ENCODE measurements around the gene PDE10A.

PDE10A gene

DNA sequence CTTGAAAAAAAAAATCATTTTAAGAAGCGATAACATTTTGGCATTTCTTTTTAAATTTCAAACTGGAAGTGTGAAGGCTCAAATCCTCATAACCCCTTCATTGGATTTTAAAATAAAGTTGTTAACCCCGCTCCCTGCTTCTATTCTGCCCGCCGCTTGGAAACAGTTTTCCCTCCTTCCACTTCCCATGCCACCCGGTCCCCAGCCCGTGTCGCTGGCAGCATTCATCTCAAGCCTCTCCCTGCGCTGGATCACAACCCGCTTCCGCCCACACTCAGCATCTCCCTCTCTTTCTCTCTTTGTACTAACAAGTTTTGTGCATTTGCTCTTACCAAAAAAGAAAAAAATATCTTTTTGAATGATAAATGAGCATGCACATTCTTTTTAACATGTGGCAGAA, 15.4 kb upstream of the PDE10A start:
- no peak for DNase-seq (ENCODE audit: low read depth in 2 of 2)

DNA sequence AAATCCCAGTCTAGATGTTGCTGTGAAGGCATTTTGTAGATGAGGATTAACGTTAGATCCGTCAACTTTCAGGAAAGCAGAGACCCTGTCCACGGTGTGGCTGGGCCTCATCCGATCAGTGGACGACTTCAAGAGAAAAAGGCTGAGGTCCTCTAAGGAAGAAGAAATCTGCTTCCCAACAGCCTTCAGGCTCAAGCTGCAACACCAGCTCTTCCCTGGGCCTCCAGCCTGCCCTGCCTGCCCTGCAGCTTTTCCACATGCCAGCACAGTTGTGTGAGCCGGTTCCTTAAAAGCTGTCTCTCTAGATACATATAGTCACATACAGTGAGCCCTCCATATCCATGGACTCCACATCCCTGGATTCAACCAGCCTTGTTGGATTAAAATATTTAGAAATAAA, 14.1 kb upstream of the PDE10A start:
- DNase-seq (ENCODE audit: low read depth in 2 of 2) = no peak

DNA sequence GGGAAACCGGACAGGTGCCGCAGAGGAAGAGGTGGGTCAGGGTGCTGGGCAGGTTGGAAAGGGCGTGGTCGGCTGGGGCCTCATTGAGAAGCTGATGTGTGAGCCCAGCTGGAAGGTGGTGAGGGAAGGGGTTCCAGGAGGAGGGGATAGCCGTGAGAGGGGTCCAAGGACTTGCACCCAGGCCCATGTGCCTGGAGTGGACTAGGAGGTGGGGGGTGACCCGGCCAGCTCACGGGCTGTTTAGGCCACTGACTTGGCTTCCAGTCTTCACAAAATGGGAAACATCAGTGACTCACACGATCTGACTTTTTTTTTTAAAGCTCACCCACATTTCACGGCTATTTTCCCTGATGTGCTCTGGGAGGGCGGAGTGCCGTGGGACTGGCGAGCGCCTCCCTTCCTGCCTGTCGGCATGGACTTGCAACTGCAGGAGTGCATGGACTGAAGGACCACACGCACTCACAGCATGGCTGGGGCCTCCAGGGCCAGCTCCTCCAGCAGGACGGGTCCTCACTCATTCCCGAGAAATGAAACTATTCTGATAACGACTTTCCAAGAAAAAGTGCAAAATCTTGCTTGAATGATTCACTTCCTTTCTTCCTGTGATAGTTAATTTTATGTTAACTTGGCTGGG, 13.5 kb upstream of the PDE10A start:
- DNase-seq (ENCODE audit: low read depth in 2 of 2) = no peak

DNA sequence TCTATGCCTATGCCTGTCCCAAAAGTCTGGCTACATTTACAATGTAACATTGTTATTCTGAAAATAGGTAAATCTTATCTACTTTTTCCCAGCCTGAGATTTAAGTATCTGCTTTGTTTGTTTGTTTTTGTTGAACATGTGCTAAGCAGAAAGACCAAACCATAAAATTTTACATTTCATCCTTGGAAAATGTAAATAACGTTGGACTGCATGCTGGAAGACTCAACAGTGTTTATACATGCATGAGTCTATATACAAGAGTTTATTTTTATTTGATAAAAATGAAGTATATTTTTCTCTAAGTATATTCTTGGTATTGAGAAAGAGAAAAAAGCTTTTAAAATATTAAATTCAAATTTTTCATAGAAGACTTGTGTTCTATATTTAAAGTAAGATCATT, 12.1 kb upstream of the PDE10A start:
- DNase-seq (ENCODE audit: low read depth in 2 of 2) = no peak

DNA sequence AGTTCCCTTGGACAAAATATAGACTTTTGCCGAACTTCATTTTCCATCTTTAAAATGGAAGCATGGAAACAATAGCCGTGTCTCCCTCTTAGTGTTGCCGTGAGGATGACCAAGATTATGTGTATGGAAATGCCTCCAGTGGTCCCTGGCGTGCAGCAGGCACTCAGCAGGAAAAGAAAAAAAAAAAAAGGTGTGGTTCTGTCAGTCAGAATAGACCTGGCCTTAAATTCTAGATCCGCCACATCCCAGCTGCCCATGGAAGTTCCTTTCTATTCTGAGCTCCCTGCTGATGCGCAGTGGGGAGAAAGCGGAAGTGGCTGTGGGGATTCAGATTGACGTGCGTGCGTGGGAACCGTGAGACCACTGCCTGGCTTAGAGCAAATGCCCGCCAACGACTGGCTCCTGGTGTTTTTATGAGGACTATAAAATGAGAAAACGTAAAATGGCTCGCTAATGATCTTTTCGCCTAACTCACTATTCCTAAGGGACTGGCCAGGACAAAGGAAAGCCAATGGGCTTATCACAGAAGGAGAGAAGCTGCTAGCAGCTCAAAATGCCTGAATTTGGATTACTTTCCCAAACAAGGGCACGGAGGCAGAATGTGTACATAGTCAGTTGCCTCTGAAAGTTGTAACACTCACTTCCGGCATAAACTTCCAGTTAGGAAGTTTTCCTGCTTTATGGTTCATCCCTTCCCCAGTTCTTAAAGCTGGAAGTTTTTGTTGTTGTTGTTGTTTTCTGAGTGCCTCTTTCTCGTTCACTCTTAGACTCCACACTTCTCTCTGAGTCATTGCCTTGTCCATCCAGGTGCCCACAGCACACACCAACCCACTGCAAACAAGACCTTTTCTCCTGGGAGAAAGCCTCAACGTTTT, 11.4 kb upstream of the PDE10A start:
- DNase-seq (ENCODE audit: low read depth in 2 of 2) = no peak

DNA sequence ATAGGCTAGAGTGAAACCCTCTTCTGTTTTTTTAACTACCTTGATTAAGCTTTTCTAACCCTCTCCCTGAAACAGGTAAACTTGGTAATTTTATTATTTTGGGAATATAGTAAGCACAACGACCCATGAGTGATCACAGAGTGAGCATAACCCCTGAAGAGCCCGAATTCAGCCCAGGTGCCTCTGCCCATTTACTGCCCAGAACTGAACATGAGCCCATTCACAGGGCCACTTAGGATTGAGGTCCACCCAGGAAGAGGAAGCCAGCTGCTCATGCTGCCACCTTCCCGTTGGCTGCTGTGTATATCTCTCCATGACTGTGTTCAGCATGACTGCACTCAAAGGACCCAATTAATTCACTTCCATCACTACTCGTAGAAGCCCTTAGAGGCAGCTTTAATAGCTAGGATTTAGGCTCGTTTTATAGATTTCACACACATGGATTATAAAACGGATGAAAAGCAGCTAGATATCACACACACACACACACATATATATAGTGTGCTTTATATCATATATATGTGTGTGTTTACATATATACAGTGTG, 8.3 kb upstream of the PDE10A start:
- DNase-seq (ENCODE audit: low read depth in 2 of 2) = no peak

DNA sequence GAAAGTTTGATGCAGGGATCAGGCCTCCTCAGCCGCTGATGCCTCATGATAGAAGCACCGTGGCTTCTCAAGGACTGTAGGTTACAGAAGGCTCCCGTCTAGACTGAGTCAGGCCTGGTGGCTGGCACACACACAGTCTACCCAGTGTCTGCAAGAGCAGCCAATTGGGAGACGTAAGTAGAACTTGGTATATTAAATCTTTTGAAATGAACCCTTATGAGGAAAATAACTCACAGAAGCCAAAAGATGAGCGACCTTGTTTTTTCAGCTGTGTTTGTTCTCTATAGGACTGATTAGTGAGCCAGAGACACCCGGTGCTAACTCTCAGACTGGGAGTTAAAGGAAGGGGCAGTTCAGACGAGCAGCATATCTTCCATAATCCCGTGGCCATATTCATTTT, 5.9 kb upstream of the PDE10A start:
- DNase-seq (ENCODE audit: low read depth in 2 of 2) = no peak

DNA sequence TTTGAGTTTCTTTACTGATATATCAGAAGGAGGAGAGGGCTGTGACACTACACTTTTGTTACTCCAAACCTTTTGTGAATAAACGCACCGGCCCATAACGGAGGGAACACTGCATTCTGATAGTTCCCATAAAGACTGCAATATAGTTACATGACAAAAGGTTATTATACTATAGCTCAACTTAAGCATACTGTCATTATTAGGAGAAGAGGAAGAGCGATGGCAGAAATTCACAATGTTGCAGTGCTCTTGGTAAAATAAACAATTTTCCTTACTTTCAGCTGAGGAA, 2.3 kb upstream of the PDE10A start:
- DNase-seq (ENCODE audit: low read depth in 2 of 2) = no peak

DNA sequence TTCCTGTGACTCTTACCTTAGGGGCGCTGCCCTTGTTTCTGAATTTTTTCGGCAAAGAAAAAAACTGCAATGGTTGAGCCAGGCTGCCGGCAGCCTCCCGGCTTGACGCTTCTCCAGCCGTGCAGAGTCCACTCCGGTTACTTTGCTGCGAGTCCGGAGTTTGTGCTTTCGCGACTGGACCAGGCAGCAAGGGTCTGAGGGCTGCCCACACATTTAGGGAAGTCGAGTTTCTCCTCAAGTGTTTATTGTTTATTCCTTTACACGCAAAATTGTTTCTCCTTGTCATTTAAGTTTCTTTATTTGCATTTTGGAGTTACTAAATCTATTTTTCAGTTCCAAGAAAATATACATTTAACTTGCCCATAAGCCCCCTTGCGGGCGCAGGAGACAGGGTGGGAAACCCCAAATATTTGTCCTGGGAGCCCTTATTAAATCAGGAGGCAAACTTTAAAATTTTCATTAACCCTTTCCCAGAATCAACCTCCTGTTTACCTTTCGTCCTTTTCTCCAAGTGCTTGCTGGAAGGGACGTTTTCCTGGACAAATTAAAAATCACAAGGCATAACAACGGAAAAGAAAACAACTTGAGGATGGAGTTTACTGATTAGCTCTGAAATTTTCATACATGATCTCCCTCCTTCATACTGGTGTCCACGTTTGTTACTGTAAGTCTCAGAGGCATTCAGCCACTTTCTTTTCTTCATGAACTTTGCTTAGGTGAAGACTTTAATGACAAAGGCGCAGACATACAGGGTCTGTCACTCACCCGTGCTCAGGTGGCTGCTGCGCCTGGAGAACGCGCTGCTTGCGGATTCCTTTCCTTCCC, 1.7 kb upstream of the PDE10A start:
- DNase-seq (ENCODE audit: low read depth in 2 of 2) = no peak

DNA sequence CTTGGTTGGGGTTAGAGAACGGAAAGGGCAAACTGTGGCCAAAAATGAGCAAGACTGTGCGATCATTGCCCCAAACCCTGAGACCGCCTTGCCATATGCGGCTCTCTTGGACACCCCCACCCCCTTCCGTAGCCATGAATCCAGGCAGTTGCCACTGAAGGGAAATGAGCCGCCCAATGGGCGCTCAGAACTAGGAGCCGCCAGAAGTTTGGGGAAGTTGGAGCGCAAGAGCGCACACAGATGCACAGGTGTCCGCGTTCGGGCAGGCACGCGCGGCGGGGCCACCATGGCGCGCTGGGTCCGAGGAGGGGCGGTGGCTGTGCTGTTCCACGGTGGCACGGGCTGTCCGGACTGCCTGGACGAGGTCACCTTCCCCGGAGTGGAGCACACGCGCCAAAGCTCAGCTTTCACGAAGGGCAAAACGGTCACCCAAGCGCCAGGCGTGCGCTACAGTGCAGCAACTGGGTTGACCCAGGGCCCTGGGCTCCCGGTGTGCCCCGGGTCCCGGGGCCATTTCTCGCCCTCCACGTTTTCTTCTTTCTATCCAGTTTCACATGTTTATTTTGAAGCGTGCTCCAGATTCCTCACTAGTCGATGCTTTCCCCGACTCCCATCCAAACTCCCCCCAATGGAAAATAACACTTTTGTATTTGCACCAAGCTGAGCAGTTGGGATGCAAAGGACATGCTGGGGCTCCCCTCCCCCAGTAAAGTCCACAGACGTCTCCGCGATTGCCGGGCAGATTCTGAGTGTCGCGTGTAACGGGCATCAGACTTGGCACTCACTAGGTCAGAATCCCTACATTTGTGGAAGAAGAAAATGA, 906 bp upstream of the PDE10A start:
- DNase-seq (ENCODE audit: low read depth in 2 of 2) = no peak

DNA sequence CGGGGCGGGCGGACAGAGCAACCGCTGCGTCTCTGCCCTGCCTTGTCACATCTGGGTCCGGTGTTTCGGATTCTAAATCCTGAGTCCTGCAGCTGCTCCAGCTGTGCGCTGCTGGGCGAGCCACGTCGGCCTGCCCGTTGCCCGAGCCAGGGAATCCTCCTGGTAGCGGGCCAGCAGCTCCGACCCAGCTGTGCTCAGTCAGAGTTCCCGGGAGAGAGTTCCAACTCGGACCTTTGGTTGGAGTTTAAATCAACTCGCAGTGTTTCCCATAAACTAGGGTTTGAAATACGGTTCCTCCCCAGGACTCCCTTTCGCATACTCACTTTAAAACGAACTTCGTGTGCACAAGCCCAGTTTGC, 315 bp upstream of the PDE10A start:
- no peak for DNase-seq (ENCODE audit: low read depth in 2 of 2)

DNA sequence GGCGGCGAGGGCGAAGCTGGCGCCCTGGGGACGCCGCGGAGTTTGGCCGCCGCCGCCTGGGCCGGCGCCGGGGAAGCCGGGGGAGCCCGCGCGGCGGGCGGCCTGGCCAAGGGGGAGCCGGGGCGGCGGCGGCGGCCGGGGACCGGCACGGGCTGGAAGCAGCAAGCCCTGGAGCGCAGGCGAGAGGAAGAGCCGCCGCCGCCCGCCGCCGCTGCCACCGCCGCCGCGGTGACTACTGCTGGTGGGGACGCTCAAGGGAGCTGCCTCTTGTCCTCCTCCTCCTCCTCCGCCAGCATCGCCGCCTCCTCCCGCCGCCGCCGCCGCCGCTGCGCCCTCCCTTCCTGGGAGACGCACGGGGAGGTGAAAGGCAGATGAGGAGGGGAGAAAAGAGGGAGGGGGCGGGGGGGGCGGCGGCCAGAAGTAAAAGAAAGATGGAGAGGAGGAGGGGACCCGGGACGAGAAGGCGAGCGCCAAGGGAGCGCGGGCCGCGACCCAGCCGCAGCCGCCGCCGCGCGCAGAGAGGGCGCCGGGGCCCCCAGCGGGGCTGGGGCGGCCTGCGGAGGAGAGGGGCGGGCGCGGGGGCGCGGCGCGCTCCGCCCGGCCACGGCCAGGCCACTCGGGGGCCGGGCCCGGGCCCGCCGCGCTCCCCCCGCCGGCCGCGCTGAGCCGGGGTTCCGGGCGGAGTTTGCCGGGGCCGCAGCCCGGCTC, 846 bp downstream of the PDE10A start:
- DNase-seq (ENCODE audit: low read depth in 2 of 2) = no peak

DNA sequence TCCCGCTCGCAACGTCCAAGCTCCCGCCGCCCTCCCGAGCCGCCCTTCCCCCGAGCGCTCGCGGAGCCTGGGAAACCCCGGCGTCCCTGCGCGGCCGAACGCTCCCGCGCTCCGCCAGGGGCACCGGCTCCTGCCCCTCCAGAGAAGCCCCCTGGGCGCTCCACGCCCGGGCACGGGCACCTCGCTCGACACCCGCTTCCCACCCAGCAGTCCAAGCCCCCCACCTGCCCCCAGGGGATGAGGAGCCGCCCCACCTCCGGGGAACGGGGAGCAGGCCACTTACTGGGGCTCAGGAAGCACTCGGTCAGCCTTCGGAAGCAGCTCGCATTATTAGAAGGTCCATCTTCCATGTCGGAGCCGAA, 1.4 kb downstream of the PDE10A start:
- no peak for DNase-seq (ENCODE audit: low read depth in 2 of 2)

DNA sequence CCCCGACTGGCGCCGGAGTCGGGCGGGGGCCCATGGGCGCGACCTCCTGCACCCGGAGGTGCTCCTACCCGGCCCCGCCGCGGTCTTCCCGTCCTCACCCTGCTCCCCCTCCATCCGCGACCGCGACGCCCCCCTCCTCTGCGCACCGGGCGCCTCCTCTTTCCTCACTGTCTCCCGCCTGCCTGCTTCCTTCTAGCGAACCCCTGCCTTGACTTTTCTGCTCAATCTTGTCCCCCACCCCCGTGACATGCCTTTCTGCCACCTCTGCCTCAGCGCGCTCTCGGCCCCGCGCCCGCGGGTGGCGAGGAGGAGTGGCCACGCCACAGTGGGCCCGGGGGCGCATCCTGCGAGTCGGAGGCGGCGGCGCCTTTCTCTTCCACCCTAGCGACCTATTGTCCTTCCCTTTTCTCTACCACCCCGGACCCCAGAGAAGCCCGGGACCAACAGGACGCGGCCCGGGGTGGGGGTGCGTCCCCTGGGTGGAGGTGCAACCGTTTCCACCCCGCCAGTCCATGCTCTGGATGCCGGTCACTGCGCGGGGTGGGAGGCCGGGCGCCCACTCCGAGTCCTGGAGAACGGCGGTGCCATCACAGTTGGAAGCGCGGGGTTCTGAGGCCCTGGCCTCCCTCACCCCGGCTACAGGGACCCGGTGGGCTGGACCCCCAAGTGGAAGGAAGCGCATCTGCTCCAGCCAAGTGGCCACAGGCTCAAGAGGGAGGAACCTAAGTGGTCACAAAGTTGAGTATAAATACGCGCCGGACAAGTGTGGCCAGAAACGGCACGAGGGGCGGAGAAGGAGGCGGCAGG, 2.0 kb downstream of the PDE10A start:
- DNase-seq (ENCODE audit: low read depth in 2 of 2) = no peak

DNA sequence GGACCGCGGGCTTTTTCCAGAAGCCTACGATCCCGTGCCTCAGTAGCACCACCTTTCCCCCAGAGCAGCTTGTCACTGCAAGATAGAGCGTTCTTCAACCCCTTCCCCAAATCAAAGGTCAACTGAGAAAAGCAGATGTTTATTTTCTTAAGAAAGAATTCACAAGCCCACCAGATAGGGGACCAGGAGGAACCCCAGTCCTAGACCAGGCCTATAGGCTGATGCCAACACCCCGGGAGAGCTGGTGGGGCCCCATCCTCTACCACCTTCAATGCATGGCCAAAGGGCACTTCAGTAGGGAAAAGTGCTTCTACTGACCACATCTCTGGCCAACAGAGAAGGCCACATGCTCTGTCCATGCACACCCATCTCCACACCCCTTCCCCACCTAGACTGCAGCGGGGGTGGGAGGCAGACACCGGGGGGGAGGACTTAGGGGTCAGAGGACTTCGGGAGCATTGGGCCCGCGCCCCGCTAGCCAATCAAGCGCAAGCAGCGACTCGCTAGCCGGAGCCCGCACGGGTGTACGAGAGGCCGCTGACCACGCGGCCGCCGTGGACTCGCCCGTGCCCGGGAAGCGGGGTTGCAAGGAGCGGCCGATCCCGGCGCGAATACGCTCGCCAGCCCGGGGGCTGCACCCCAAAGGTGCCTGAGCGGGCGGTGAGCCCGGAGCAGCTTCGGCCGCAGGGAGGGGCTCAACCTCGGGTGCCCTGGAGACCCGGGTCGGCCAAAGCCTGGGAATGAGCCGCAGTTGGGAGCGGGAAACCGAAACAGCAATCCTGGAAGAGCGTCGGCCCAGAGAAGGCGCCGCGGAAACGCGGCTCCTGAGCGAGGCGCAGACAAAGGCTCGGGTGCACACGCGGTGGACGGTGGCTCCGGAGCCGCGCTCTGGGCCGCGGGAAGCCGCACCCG, 2.8 kb downstream of the PDE10A start:
- no peak for DNase-seq (ENCODE audit: low read depth in 2 of 2)

DNA sequence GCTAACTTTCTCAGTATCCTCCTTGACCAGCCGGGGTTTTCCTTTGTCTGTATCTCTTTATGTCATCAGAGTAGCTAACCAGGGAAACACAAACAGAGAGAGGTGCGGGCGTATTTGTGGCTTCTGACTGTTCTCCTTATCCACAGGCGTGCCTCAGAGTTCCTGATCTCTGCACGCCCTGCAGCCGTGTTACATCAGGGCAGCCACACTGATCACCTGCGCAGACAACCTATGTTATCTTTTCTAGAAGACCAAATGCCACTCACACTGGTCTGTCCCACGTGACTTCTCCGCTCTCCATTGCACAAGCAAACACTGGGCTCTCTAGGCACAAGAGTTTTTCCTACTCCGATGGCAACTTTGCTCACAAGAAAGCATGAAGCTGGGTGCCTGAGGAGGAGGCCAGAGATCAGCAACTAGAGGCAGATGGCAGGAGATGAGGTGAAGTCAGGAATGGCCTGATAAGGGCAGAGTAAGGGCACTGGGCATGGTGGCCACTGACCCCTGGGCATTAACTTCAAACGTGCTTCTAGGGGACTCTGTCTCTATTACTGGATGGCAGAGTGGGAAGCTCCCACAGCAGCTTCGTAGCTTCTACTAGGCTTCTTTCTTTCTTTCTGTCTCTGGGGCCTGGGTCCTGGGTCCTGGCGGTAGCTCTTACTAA, 4.5 kb downstream of the PDE10A start:
- no peak for DNase-seq (ENCODE audit: low read depth in 2 of 2)

DNA sequence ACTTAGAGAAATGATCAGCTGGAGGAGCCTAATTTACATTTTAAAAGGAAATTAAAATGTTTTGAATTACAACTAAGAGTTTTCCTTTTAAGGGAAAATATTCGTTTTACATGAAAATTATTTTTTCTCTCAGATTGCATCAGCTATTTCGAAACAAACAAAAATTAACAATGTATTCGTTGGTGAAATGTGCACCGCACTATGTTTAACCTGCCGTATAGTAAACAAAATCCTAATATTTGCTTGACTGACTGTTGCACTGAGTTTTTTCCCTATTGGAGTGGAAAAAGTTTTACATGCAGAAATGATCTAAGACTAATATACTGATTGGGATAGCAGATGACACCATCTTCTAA, 5.7 kb downstream of the PDE10A start:
- no peak for DNase-seq (ENCODE audit: low read depth in 2 of 2)

DNA sequence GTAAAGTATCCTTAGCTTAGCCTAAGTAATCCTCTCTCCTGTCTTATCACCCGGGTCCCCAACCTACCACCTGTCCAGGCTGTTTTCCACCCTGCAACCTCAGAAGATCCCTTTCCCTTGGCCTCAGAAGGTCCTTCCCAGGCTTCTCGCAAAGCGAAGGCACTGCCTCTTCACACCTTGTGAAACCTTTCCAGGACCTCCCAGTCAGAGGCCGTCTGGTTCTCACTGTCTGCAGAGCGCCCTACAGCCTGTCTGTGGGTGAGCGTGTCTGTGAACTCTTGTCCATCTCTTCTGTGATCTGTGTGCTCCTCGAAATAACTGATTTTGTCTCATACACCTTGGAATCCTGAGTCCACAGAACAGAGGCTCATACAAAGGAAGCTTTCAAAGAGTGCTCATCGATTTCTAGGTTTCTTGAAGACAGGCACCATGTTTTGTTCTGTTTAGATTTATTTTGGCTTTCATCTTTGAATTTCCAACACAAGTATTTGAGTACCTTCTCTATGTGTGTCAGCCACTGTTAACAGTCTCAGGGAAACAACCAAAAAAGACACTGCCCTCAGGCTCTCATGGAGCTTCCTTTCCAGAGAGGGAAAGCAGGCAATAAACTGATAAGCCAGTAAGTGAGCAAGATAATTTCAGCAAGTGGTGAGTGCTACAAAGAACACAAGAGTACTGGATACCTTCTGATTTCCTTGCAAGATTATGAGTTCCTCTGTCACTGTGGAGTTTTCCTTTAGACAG, 6.3 kb downstream of the PDE10A start:
- no peak for DNase-seq (ENCODE audit: low read depth in 2 of 2)
